ENCODE measurements around the gene UCHL3. TPM values are rescaled to one million over a fixed set of nuclear protein-coding genes. Genes with fewer than 3 reads are reported as not detected.

Gene UCHL3
- total and polyA plus RNA-seq, 9 of the 15 experiments (the other 6 are each of a cell fraction or from before 2014, with no cell fraction given): 42.2 to 112 (median 85.4) TPM

GRCh38 chr13:75554981-75555380, 5.4 kb downstream of the UCHL3 start (continued):
- no peak for TF ChIP-seq ARID4B (CRISPR knock-in tag; IDR thresholded peaks at IDR 0.05)
- no peak for TF ChIP-seq HNRNPUL1 (IDR thresholded peaks at IDR 0.05; ENCODE audit: low read length)

- Histone ChIP-seq H4K20me1 (replicated peaks; ENCODE audit: control insufficient read depth, insufficient read depth, low read length) (no peaks in the 10 kb centered on the region), H3K9ac (ENCODE audit: insufficient read depth in 1 of 2, low read depth in 2 of 2, low read length in 2 of 2) (no peak overlapping the region; a peak in 1 of 4 replicates), H2AFZ (ENCODE audit: low read depth, low read length) (no peak overlapping the region), H3K27me3 (ENCODE audit: control insufficient read depth in 2 of 2, insufficient read depth in 2 of 2, low read length in 2 of 2) (no peaks in the 10 kb centered on the region), H3K9me3 (replicated peaks; ENCODE audit: control insufficient read depth, insufficient read depth, low read depth, low read length) (no peaks in the 10 kb centered on the region), H3K4me1 (replicated peaks in 1 of 2; ENCODE audit: control insufficient read depth in 2 of 2, insufficient read depth in 2 of 2, low read length in 2 of 2) (peaks cover 3% of the 10 kb centered on the region in 2 experiments; a peak in 2 of 5 replicates), H3K4me2 (ENCODE audit: insufficient read depth, low read length) (no peak overlapping the region), H3K27ac (ENCODE audit: extremely low read depth, low read depth, low read length) (peak overlapping the region; percentile 17; the same call in 2 of the 3 replicates), H3K4me3 (no peak overlapping the region), H3K79me2 (ENCODE audit: control insufficient read depth, insufficient read depth, low read length) (peaks cover 42% of the 10 kb centered on the region), H3K9me1 (ENCODE audit: control insufficient read depth, insufficient read depth, low read length) (no peaks in the 10 kb centered on the region), H3K36me3 (ENCODE audit: control insufficient read depth, insufficient read depth, low read length) (peaks cover 37% of the 10 kb centered on the region; the same call in 2 of the 3 replicates)
- ATAC-seq (peak; percentile 65), FAIRE-seq (no peak), DNase-seq (ENCODE audit: extremely low read depth in 1 of 4, low spot score in 3 of 4) (peak in 1 of 4 experiments; percentile 19)
- POLR2A ChIA-PET: interaction anchor here (0.7 to 0.8 kb wide), 2 partner anchors 9 to 56 kb away, joined by 3 read pairs; no protein-coding TSS in a partner anchor
- in situ Hi-C loops (cut with MboI): loop anchor here (10.0 kb wide), 1 partner anchor 1349 kb away; no protein-coding TSS in a partner anchor
- WGBS (ENCODE audit: insufficient coverage, low coverage, missing lambda C conversion rate): 0% methylated on average over 1 of the region's 1 CpG
- no TSS peak for BruUV-seq (replicated peaks)
- intact Hi-C loops (cut with micrococcal nuclease): no loop called here
- CTCF ChIA-PET (ENCODE audit: low intra/inter-chr PET ratio): no interaction called here
- TF ChIP-seq MCM5 (IDR thresholded peaks at IDR 0.05; ENCODE audit: low read depth) (no peak), C11orf30 (IDR thresholded peaks at IDR 0.05; ENCODE audit: low read depth) (peak; percentile 78), ZBTB2 (IDR thresholded peaks at IDR 0.05) (no peak), PPARD (CRISPR knock-in tag; IDR thresholded peaks at IDR 0.05) (no peak), DNMT1 (IDR thresholded peaks at IDR 0.05) (no peak), L3MBTL2 (IDR thresholded peaks at IDR 0.05) (no peak), E2F5 (CRISPR knock-in tag; IDR thresholded peaks at IDR 0.05) (no peak), MAZ (CRISPR knock-in tag; conservative IDR thresholded peaks at IDR 0.05 in 1 of 2, IDR thresholded peaks at IDR 0.05 in 1 of 2) (no peak), ZNF175 (CRISPR knock-in tag; IDR thresholded peaks at IDR 0.05; ENCODE audit: low read depth) (no peak), TARDBP (IDR thresholded peaks at IDR 0.05) (no peak), PCBP2 (IDR thresholded peaks at IDR 0.05; ENCODE audit: low read depth, low read length, poor library complexity, severe bottlenecking) (no peak), ZNF239 (CRISPR knock-in tag; IDR thresholded peaks at IDR 0.05) (no peak), FOXJ3 (CRISPR knock-in tag; IDR thresholded peaks at IDR 0.05) (no peak), GTF2A2 (tag; IDR thresholded peaks at IDR 0.05) (no peak), TCF3 (CRISPR knock-in tag; IDR thresholded peaks at IDR 0.05) (no peak)
Observed at GRCh38 chr13:75555836-75556235, 6.2 kb downstream of the UCHL3 start.

Data from K562 (cell line).